SK-N-SH treated with all-trans-retinoic acid at 6 μM for 48 hours (cell line): Measurements from ENCODE around the gene SNRK.

Experiments used
- ATAC-seq: fragments of 200-7000 bp; cut with Tn5 transposase; 3 replicates; pipeline ENCODE4 v1.9.1; 2020; ENCODE audit warnings: mild to moderate bottlenecking, moderate library complexity
- BACH2 ChIP-seq: fragments of 250-450 bp; sonication (Bioruptor Pico); IDR thresholded peaks from 2 replicates; pipeline ENCODE4 v1.9.0; 2021; ENCODE audit warnings: mild to moderate bottlenecking, borderline replicate concordance
- CREB5 ChIP-seq: fragments of 250-450 bp; sonication (Bioruptor Pico); IDR thresholded peaks from 2 replicates; pipeline ENCODE4 v1.5.1; 2020; ENCODE audit warnings: low read depth, mild to moderate bottlenecking, moderate library complexity
- CSDC2 ChIP-seq: fragments of 250-450 bp; sonication (Bioruptor Pico); IDR thresholded peaks from 2 replicates; pipeline ENCODE4 v1.5.0; 2020; ENCODE audit warnings: mild to moderate bottlenecking, moderate library complexity
- CSRNP3 ChIP-seq: fragments of 250-450 bp; sonication (Bioruptor Pico); IDR thresholded peaks from 2 replicates; pipeline ENCODE4 v1.5.1; 2021; ENCODE audit warnings: mild to moderate bottlenecking, moderate library complexity
- ESRRG ChIP-seq: fragments of 250-450 bp; sonication (Bioruptor Pico); IDR thresholded peaks from 2 replicates; pipeline ENCODE4 v1.6.1; 2021; ENCODE audit warnings: mild to moderate bottlenecking
- GLIS3 ChIP-seq: fragments of 250-450 bp; sonication (Bioruptor Pico); IDR thresholded peaks from 2 replicates; pipeline ENCODE4 v1.5.0; 2020; ENCODE audit warnings: mild to moderate bottlenecking, moderate library complexity
- ISL1 ChIP-seq: fragments of 250-450 bp; sonication (Bioruptor Pico); IDR thresholded peaks from 2 replicates; pipeline ENCODE4 v2.1.2; 2022; ENCODE audit warnings: mild to moderate bottlenecking, moderate library complexity
- POU6F1 ChIP-seq: fragments of 250-450 bp; sonication (Bioruptor Pico); IDR thresholded peaks from 2 replicates; pipeline ENCODE4 v1.8.0; 2021; ENCODE audit warnings: low read depth, mild to moderate bottlenecking, moderate library complexity, borderline replicate concordance
- PPARA ChIP-seq: fragments of 250-450 bp; sonication (Bioruptor Pico); IDR thresholded peaks from 2 replicates; pipeline ENCODE4 v1.5.0; 2020; ENCODE audit warnings: mild to moderate bottlenecking, borderline replicate concordance
- RARB ChIP-seq: fragments of 250-450 bp; sonication (Bioruptor Pico); IDR thresholded peaks from 2 replicates; pipeline ENCODE4 v1.8.0; 2021; ENCODE audit warnings: mild to moderate bottlenecking, moderate library complexity
- SNAI2 ChIP-seq: fragments of 250-450 bp; sonication (Bioruptor Pico); IDR thresholded peaks from 2 replicates; pipeline ENCODE4 v1.5.0; 2020; ENCODE audit warnings: mild to moderate bottlenecking, moderate library complexity
- TCF4 ChIP-seq: fragments of 250-450 bp; sonication (Bioruptor Pico); IDR thresholded peaks from 2 replicates; pipeline ENCODE4 v1.8.0; 2021; ENCODE audit warnings: mild to moderate bottlenecking, moderate library complexity, borderline replicate concordance
- TOX ChIP-seq: fragments of 250-450 bp; sonication (Bioruptor Pico); IDR thresholded peaks from 2 replicates; pipeline ENCODE4 v1.8.0; 2021; ENCODE audit warnings: mild to moderate bottlenecking, moderate library complexity, borderline replicate concordance
- TSHZ2 ChIP-seq: fragments of 250-450 bp; sonication (Bioruptor Pico); IDR thresholded peaks from 2 replicates; pipeline ENCODE4 v1.5.0; 2020; ENCODE audit warnings: mild to moderate bottlenecking, moderate library complexity
- ZC3H10 ChIP-seq: fragments of 250-450 bp; sonication (Bioruptor Pico); IDR thresholded peaks from 2 replicates; pipeline ENCODE4 v1.5.1; 2021; ENCODE audit warnings: mild to moderate bottlenecking, moderate library complexity
- ZFP3 ChIP-seq: fragments of 250-450 bp; sonication (Bioruptor Pico); IDR thresholded peaks from 2 replicates; pipeline ENCODE4 v1.5.0; 2020; ENCODE audit warnings: mild to moderate bottlenecking, moderate library complexity
- ZFP30 ChIP-seq: fragments of 450-650 bp; formaldehyde crosslinking; IDR thresholded peaks from 2 replicates; pipeline ENCODE4 v1.5.0; 2022; ENCODE audit warnings: mild to moderate bottlenecking, moderate library complexity
- ZNF565 ChIP-seq: fragments of 450-650 bp; formaldehyde crosslinking; conservative IDR thresholded peaks from 2 replicates; pipeline ENCODE4 v1.5.0; 2020; ENCODE audit warnings: low read depth, mild to moderate bottlenecking, moderate library complexity
- ZNF70 ChIP-seq: fragments of 450-650 bp; formaldehyde crosslinking; IDR thresholded peaks from 2 replicates; pipeline ENCODE4 v1.5.0; 2020; ENCODE audit warnings: mild to moderate bottlenecking, moderate library complexity
- ZNF8 ChIP-seq: fragments of 450-650 bp; formaldehyde crosslinking; IDR thresholded peaks from 2 replicates; pipeline ENCODE4 v1.5.0; 2020; ENCODE audit warnings: mild to moderate bottlenecking, moderate library complexity

Gene SNRK

GRCh38 chr3:43262194-43262593 is 24.1 kb upstream of the SNRK start (continued):
- TF ChIP-seq POU6F1 (CRISPR knock-in tag), result no peak
- TF ChIP-seq BACH2 (CRISPR knock-in tag), result no peak
- TF ChIP-seq TCF4 (CRISPR knock-in tag), result no peak
- no peak for TF ChIP-seq CSDC2 (CRISPR knock-in tag)
- no peak for TF ChIP-seq ESRRG
- TF ChIP-seq CREB5, result no peak
- TF ChIP-seq ZFP3, result no peak
- no peak for TF ChIP-seq SNAI2 (CRISPR knock-in tag)
- TF ChIP-seq, all 23 proteins: peak for 0

- ATAC-seq, result no peak
- no peak for TF ChIP-seq CREB5
- no peak for TF ChIP-seq ISL1 (CRISPR knock-in tag)
Measured at GRCh38 chr3:43266451-43266850, 19.9 kb upstream of the SNRK start.

- no peak for TF ChIP-seq ZNF70 (CRISPR knock-in tag)
- TF ChIP-seq GLIS3 (CRISPR knock-in tag), result no peak
- TF ChIP-seq ZNF565 (CRISPR knock-in tag), result no peak
- no peak for TF ChIP-seq TSHZ2 (CRISPR knock-in tag)
- no peak for TF ChIP-seq CREB5
- TF ChIP-seq BACH2 (CRISPR knock-in tag), result no peak
- TF ChIP-seq ZFP30 (CRISPR knock-in tag), result no peak
- TF ChIP-seq RARB (CRISPR knock-in tag), result no peak
- no peak for TF ChIP-seq ESRRG
- no peak for TF ChIP-seq ISL1 (CRISPR knock-in tag)
- TF ChIP-seq CSDC2 (CRISPR knock-in tag), result no peak
- no peak for TF ChIP-seq CSRNP3
- no peak for TF ChIP-seq PPARA (CRISPR knock-in tag)
- TF ChIP-seq SNAI2 (CRISPR knock-in tag), result no peak
- TF ChIP-seq POU6F1 (CRISPR knock-in tag), result no peak
- TF ChIP-seq ZFP3, result no peak
- no peak for TF ChIP-seq ZC3H10
- no peak for TF ChIP-seq ZNF8 (CRISPR knock-in tag)
- no peak for TF ChIP-seq TOX
- no peak for ATAC-seq
Measured at GRCh38 chr3:43266995-43267394, 19.3 kb upstream of the SNRK start.
